ENCODE results near the gene B4GALT5. TPM values are rescaled to one million over a fixed set of nuclear protein-coding genes. Genes with fewer than 3 reads are reported as not detected.

The B4GALT5 gene
- total RNA-seq = 19.1 and 34.2 TPM in 2 replicates

GRCh38 chr20:49713753-49714712 is at the start of gene B4GALT5:
B4GALT5 (minus strand) TSS chr20:49713878; CDS start chr20:49713690, 188 bp downstream.

Other genes with a start within 250 kb of the B4GALT5 start
- gene KCNB1, start 231.2 kb downstream of the B4GALT5 start, total RNA-seq = 0.07 TPM in 2 replicates
- 121 and 154 TPM in 2 replicates for gene PTGIS, start 145.7 kb downstream of the B4GALT5 start, total RNA-seq
- gene SLC9A8, start 99.0 kb upstream of the B4GALT5 start, total RNA-seq = 10.0 and 12.5 TPM in 2 replicates
- 2.8 and 3.6 TPM in 2 replicates for gene SPATA2, start 201.7 kb upstream of the B4GALT5 start, total RNA-seq
- gene RNF114, start 222.5 kb upstream of the B4GALT5 start, total RNA-seq = 49.0 and 53.2 TPM in 2 replicates